Mesothelial cell of epicardium (in vitro differentiated cells): Measurements from ENCODE around the gene KIAA1614. TPM values are rescaled to one million over a fixed set of nuclear protein-coding genes. Genes with fewer than 3 reads are reported as not detected.

Source experiments
- DNase-seq, 2 experiments: peaks; one replicate each; pipeline ENCODE4 v3.0.0; 2021; ENCODE audit warnings: low spot score in 2 of 2; ENCODE audit not compliant: unreplicated experiment in 2 of 2
- H3K27ac Mint-ChIP-seq: 2 replicates; pipeline ENCODE4 v1.8.0; 2021; ENCODE audit warnings: mixed read lengths
- H3K27me3 Mint-ChIP-seq: 2 replicates; pipeline ENCODE4 v1.8.0; 2021; ENCODE audit warnings: low read depth, mixed read lengths
- H3K36me3 Mint-ChIP-seq: 2 replicates; pipeline ENCODE4 v1.8.0; 2021; ENCODE audit warnings: mixed read lengths
- H3K4me1 Mint-ChIP-seq: 2 replicates; pipeline ENCODE4 v1.8.0; 2021; ENCODE audit warnings: mixed read lengths
- H3K4me3 Mint-ChIP-seq: 2 replicates; pipeline ENCODE4 v1.8.0; 2021; ENCODE audit warnings: mild to moderate bottlenecking, moderate library complexity, mixed read lengths
- H3K9me3 Mint-ChIP-seq: 2 replicates; pipeline ENCODE4 v1.8.0; 2021; ENCODE audit warnings: mixed read lengths
- total RNA-seq: library from RNA; stranded (reverse); gene quantifications from 3 replicates; pipeline ENCODE4 v1.2.1, GENCODE V29; 2021
- TF ChIP-seq, protein P1 (sequence below): fragments of 200-600 bp; sonication (generic); IDR thresholded peaks from one replicate; pipeline ENCODE4 v1.5.0; 2021; ENCODE audit warnings: antibody characterized with exemption; ENCODE audit not compliant: unreplicated experiment

The KIAA1614 gene
- total RNA-seq, 1 donor from 2014 or later = 7.3 TPM

DNA sequence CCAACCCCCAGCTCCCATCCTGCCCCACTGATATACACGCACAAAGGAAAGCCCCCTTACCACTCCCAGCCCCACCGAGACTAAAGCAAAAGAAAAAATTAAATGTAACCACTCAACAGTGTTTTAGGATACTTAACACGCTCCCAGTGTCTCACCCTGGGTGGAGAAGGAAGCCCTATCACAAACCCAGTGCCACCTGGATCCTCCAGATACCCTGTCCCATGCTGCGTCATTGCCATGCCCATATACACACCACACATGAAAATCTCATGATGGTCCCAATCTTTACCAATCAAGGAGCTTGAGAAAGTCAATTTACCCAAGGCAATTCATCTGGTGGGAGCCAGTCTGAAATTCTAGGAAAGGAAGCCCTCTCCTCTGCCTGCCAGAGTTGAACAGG is 11.2 kb downstream of the KIAA1614 start:
- no peak overlapping the region for H3K27ac Mint-ChIP-seq
- TF ChIP-seq, protein P1, sequence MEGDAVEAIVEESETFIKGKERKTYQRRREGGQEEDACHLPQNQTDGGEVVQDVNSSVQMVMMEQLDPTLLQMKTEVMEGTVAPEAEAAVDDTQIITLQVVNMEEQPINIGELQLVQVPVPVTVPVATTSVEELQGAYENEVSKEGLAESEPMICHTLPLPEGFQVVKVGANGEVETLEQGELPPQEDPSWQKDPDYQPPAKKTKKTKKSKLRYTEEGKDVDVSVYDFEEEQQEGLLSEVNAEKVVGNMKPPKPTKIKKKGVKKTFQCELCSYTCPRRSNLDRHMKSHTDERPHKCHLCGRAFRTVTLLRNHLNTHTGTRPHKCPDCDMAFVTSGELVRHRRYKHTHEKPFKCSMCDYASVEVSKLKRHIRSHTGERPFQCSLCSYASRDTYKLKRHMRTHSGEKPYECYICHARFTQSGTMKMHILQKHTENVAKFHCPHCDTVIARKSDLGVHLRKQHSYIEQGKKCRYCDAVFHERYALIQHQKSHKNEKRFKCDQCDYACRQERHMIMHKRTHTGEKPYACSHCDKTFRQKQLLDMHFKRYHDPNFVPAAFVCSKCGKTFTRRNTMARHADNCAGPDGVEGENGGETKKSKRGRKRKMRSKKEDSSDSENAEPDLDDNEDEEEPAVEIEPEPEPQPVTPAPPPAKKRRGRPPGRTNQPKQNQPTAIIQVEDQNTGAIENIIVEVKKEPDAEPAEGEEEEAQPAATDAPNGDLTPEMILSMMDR = no peak
- H3K9me3 Mint-ChIP-seq = no peaks in the 10 kb centered on the region
- H3K36me3 Mint-ChIP-seq = peaks cover 3% of the 10 kb centered on the region
- H3K4me3 Mint-ChIP-seq = no peak overlapping the region
- DNase-seq = no peak
- no peaks in the 10 kb centered on the region for H3K27me3 Mint-ChIP-seq
- peaks cover 39% of the 10 kb centered on the region for H3K4me1 Mint-ChIP-seq

DNA sequence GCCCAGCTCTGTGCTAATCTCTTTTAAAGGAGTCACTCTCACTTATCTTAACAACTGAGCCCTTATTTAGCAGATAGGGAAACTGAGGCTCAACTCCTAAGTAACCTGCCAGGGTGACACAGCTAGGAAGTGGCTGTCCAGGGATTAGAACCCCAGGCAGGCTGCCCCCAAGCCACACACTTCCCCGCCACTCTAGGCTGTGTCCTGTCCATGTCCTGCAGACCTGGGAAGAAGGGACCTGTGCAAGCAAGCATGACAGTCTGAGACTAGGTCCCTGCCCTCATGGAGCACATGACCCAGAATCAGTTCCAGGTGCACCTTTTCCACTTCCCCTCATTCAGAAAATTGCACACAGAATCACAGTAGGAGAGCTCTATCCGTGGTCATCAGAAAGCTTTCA is 12.2 kb downstream of the KIAA1614 start:
- Mint-ChIP-seq H3K27me3 (no peaks in the 10 kb centered on the region), H3K4me3 (no peak overlapping the region), H3K9me3 (no peaks in the 10 kb centered on the region), H3K4me1 (peaks cover 39% of the 10 kb centered on the region), H3K36me3 (peaks cover 2% of the 10 kb centered on the region), H3K27ac (no peak overlapping the region)
- no peak for DNase-seq
- TF ChIP-seq, protein P1 = no peak

DNA sequence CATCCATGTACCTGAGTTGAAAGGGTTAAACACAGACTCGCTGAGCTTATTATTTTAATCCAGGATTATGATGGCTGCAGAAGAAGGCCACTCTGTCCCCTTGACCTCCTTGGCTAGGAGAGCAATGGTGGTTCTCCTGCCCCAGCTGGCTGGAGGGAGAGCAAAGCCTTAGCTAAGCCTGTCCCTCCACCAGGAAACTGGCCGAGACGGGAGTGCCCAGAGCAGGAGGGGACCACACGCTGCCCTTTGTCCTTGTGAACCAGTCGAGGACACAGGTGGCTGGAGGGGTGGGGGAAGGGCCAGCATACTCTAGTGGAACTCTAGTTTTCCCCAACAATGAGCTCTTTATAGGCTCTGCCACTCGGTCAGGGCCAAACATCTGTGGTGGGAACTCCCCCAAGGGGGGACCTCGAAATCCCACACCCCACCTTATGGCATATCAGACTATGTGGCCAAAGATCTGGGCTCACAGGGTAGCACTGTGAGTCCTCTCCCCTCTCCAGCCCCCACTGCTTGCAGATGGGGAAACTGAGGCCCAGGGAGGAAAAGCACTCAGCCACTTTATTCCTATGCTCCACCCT is 12.9 kb downstream of the KIAA1614 start:
- Mint-ChIP-seq H3K36me3 (peaks cover 2% of the 10 kb centered on the region), H3K27me3 (no peaks in the 10 kb centered on the region), H3K9me3 (no peaks in the 10 kb centered on the region), H3K4me3 (no peak overlapping the region), H3K4me1 (peaks cover 39% of the 10 kb centered on the region), H3K27ac (no peak overlapping the region)
- TF ChIP-seq, protein P1 = no peak
- DNase-seq = no peak

DNA sequence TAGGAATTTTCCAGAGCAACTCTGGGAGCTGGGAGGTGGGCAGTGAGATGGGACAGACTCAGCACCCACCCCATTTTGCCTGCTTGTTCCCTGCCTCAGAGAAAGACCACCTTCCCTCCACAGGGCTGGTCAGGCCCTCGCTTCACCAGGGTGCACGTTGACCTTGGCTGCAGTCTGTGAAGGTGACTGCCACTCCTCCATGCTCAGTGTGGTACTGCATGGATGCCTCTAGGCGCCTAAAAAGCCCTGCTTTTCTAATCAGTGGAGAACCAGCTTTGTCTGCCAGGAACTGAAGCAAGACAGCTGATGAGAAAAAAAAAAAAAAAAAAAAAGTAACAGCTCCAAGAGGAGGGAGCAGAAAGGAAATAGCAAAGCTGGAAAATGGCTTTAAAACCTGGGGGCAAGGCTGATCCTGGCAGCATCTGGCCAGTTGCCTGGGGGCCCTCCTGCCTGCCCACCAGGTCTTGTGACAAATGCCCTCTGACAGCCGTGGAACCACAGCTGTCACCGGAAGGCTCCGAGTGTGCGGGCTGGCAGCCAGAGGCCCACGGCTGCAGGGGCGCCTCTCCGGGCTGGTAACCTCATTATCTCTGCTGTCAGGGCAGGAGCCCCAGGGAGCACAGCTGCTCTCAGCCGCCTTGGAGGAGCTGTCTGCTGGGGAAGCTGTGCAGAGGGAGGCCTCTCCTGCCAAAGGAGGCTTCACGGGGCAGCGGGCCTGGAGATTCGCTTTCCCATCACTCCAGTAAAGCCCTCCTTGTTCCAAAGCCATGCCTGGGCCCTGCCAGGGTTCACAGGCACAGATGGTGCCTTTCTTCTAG is 13.7 kb downstream of the KIAA1614 start:
- peak overlapping the region; percentile 13 for H3K4me3 Mint-ChIP-seq
- H3K27ac Mint-ChIP-seq = peak overlapping the region; percentile 66
- peaks cover 39% of the 10 kb centered on the region for H3K4me1 Mint-ChIP-seq
- H3K27me3 Mint-ChIP-seq = no peaks in the 10 kb centered on the region
- H3K36me3 Mint-ChIP-seq = peaks cover 2% of the 10 kb centered on the region
- H3K9me3 Mint-ChIP-seq = no peaks in the 10 kb centered on the region
- DNase-seq = peak in 1 of 2 experiments; percentile 58
- TF ChIP-seq, protein P1 = no peak

DNA sequence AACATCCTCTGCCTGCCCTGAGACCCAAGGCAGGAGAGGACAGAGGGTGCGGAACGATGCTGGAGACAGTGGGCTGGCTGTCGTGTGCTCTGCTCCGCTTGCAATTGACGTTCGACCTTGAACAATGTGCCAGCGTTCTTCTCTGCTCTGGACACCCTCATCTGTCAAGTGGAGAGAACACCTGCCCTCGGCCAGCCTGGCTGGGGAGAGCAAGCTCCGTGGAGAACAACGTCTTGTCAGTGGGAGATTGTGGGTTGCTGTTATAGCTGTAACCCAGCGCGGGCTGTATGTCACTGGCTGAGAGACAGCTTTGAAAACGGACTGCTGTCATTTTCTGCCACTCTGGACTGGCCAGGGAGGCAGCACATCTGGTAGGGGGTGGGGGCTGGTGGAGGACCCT is 14.7 kb downstream of the KIAA1614 start:
- Mint-ChIP-seq H3K27me3 (no peaks in the 10 kb centered on the region), H3K4me3 (no peak overlapping the region), H3K36me3 (peaks cover 2% of the 10 kb centered on the region), H3K9me3 (no peaks in the 10 kb centered on the region), H3K4me1 (peaks cover 36% of the 10 kb centered on the region), H3K27ac (peak overlapping the region; percentile 55)
- TF ChIP-seq, protein P1 = no peak
- DNase-seq = no peak
